GM21576 (cell line): ENCODE measurements around the gene PIGW.

Experiments
- ATAC-seq: cut with Tn5 transposase; IDR thresholded peaks from one replicate; pipeline ENCODE4 v1.9.1; 2021; ENCODE audit warnings: mild to moderate bottlenecking, moderate library complexity; ENCODE audit not compliant: unreplicated experiment

The PIGW gene, protein sequence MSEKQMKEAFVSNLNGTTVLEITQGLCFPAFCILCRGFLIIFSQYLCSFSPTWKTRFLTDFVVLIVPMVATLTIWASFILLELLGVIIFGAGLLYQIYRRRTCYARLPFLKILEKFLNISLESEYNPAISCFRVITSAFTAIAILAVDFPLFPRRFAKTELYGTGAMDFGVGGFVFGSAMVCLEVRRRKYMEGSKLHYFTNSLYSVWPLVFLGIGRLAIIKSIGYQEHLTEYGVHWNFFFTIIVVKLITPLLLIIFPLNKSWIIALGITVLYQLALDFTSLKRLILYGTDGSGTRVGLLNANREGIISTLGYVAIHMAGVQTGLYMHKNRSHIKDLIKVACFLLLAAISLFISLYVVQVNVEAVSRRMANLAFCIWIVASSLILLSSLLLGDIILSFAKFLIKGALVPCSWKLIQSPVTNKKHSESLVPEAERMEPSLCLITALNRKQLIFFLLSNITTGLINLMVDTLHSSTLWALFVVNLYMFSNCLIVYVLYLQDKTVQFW

DNA sequence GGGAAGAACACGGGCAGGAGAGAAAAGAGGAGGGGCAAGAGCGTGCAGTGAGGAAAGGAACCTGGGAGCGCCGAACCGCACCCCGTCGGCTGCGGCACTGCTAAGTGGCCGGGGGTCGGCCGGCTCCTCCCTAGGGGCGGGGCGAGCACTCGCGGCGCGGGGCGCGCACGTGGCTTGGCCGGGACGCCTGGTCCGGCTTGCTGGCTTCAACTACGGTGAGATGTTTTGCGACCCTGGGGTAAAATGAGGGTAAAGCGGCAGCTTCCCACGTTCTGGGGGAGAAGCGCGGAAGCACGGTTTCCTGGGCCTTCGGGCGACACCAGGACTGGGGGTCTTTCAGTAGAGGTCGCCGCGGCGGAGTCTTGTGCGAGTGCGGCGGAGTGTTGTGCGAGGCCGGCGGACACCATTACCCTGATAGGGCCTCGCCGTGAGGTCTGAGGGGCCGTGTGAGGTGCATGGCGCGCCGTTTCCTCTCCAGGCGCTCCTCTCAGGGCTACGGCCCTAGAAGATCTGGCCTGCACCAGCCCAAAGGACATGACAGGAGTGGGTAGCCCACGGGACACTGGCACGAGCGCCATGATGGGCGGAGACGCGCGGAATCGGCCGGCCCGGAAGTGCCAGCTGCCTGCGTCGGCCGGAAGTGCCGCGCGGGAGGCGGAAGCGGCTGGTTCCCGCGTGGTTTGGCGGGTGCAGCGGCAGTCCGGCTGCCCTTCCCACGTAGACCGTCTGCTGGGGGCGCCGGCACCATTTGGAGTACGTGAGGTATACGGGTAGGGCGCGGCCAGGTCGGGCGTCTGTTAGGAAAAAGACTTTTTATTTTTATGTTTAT lies at the start of gene PIGW, which contains the start of gene MYO19:
TSS of gene PIGW (plus strand) at position 148 of the 829 bp plus-strand sequence. CDS start 2,115 bp downstream, outside the sequence.
TSS of gene MYO19 (minus strand) at position 29 of the 829 bp plus-strand sequence. CDS start 2,330 bp downstream, outside the sequence.
- ATAC-seq, result peak; percentile 68

DNA sequence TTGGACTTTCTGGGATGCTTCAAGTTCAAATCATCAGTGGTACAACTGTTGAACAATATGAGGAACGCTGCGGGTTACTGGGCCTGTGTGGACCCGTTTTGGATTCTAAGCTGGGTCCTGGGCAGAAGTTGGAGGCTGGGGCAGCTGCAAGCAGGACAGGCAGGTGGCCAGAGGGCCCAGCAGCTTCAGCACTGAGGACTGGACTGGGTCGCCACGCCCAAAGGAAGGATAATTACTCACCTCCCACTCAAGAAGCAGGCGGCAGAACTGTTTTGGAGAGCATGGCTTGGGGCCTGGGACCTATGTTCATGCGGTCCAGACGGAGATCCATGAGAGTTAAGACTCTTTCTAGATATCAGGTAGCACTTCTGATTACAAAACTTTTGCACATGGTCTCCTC lies 49.8 kb upstream of the PIGW start:
- no peak for ATAC-seq

DNA sequence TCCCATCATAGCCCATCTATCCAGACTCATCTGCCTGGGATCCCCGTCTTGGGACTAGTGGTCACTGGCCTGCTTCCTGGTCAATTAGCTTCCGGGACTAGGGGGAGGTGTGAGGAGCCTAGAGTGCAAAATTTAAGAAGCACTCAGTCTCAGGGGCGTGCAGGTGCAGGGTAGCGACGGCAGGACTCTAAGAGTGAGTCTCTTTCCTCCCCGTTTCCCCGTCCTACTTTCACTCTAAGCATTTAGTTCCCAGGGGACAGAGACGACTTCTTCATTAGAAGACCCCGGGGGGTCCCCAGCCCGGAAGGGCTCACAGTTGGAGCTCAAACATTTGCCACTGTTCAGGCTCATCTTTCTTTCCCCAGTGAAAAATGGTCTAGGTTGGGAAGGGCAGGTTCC lies 49.0 kb upstream of the PIGW start:
- no peak for ATAC-seq

DNA sequence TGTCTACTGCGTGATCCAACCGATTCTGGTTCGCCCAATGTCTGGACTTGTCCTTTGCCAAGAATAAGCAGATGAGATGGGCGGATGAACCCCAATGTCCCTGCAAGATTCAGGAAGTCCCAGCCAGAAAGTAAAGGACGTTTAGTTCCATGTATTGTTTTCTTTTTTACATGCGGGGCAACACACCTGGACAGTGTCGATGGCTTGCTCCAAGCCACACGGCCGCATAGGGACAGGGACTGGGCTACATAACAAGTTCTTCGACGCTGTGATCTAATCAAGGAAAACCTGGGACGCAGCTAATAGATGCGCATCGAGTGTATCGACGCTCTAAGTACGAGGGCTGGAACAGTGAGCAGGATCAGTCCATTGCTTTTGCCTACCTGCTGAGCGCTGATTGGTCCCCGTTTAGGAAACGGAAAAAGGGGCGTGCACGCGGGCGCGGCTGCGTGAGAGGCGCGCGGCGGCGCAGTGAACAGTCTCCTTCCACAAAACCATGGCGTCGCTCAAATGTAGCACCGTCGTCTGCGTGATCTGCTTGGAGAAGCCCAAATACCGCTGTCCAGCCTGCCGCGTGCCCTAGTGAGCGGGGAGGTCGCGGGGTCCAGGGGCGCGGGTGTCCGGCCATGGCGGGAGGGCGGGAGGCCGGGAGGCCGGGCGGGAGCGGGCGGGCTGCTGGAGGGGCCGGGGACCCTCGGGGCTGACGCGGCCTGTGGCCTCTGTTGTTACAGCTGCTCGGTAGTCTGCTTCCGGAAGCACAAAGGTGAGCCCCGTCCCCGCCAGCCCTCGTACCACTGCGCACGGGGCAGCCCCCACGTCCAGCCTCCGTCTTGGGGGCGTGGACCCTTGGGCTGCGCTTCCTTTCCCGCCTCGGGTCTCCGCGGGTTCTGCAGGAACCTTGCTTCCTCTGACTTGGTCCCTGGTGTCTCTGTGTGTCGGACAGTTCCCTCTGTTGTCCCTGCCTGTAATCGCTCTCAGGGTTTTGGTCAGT lies 48.3 kb upstream of the PIGW start, which contains the start of gene ZNHIT3:
TSS of gene ZNHIT3 (plus strand) at position 478 of the 991 bp plus-strand sequence. CDS start at position 497, 19 bp downstream.
- ATAC-seq, result peak; percentile 92

DNA sequence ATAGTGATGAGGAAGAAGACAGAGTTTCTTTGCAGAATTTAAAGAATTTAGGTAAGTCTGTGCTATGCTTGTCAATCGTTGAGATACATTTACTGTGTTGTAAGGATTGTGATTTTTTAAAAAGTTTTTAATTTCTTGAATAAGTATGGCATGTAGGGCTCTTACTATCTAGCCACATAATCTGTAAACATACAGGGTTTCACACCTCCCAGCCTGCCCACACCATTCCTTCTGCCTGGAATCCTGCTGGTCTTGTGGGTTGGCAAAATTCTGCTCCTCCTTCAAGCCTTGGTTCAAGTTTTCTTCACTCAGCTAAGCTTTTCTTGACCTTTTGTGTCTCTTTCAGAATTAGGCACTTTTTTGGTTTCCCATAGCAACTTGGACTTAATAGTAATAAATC lies 40.8 kb upstream of the PIGW start:
- ATAC-seq, result no peak

DNA sequence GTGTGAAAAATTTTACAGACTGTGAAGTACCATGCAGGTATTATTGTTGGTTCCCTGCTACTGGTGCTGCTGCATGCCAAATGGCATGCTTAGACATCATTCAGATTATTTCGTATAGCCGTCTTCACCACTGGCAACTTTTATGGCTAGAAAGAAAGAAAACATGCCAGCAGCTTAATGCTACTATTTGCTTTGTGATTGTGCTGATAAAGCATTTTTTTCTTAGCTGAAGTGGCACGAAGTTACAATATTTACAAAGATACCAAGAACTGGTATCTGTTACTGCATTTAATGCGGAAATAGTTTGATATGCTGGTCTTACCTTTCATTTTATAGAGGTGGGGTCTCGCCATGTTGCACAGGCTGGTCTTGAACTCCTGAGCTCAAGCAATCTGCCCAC lies 40.1 kb upstream of the PIGW start:
- ATAC-seq, result no peak

DNA sequence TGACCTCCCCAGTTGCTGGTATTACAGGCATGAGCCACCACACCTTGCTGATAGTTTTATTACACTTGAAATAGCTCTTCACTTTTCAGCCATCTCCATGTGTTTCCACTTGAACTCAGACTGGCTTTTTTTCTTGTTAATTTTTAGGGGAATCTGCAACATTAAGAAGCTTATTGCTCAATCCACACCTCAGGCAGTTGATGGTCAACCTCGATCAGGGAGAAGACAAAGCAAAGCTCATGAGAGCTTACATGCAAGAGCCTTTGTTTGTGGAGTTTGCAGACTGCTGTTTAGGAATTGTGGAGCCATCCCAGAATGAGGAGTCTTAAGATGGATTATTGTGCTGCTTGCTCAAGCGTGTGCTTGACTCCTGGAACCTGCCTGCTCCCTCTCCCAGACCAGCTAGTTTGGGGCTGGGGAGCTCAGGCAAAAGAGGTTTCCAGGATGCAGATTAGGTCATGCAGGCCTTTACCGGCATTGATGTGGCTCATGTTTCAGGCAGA lies 39.7 kb upstream of the PIGW start:
- no peak for ATAC-seq

DNA sequence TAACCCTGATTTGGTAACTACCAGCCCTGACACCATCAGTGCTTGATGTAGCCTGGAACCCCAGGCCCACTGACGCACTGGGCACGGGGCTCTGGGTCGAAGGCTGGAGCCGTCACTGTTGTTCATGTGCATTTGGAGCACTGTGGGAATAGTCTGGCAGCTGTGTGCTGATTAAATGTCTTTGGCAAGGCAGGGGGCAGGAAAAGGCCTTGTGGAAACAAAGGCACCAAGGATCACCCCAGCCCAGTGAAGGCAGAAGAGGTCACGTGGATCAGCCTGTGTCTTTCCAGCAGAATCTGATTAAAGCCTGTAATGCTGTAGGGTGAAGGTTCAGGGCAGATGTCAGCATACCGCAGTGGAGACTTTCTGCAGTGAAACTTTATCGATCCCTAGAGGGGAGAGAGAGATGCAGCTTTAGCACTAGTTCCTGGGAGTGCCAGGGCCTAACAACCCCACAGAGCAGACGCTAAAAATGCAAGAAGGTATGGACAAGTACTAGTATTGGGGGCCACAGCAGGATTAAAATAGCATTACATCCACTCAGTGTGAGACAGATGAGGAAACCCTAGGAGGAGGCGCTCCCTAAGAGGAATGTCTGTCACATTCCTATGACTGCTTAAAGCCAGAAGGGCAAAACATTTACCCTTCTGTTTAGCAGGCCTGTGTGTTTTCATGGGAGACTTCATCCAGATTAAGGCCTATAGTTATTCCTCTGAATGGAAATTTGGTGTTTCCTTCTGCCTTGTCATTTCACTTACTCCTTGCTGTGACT lies 38.6 kb upstream of the PIGW start:
- no peak for ATAC-seq

DNA sequence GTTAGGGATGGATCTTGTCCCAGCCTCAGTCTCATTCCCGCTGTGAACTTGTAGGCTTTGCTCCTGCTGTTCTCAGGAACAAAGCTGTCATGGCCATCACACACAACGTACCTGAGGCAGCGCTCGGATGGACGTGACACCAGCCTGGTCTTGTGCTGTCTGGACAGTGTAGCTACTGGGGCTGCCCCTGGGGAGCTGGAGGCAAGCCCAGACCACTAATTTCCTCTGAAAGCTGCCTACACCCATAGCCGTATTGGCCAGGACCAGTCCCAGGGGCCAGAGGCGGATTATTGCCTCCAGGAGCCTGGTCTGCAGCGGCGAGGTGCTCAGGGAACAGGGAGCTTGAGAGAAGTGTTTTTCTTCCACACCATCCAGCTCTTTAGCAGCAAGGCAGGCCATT lies 36.6 kb upstream of the PIGW start:
- ATAC-seq, result no peak

DNA sequence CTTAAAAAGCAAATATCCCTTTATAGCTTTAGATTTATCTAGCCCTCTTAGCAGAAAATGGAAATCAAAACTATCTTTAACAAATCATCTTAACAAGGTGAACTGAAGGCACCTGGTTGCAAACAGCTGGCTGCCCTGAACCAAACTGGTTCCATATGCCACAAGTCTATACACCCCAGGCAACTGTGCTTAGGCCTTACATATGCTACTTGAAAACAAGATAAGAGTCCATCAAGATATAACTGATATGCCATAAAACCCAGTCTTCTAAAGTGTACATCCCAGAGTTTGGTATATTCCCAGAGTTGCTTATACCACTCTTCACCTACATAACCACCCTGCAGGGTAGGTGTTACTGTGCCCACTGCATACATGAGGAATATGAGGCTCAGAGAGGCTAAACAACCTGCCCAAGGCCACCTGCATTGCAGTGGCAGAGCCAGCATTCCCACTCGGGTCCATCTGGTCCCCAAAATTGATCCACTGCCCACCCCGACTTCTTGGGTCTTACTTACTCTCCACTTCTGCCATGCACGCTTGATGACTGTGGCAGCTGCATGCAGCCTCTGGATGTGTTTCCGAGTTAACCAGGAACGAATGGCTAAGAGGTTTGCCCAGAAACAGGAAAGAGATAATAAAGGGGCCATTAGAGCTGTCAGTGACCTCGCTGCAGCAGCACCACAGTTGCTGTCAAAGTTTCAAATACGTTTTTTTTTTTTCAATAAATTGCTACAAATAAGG lies 36.1 kb upstream of the PIGW start:
- no peak for ATAC-seq

DNA sequence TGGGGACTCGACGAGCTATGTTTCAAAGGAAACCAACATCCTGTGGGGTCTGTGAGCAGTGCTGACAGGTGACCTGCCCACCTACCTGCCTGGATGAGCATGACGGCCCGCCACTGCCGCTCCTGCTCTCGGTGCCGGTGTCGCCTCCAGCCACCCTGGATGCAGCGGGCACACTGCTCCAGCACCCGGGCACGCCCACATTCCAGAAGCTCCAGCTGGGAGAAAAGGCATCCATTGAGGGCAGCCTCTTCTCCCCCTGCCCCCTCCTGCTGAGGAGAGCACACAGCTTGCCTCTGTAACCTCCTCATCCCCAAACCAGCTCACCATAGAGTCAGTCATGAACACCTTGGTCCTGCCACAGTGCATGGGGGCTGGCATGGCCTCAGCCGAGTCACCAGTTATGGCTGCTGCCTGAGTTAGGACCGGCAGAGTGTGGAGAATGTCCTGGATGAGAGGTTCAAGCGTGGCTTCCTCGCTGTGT lies 34.0 kb upstream of the PIGW start:
- ATAC-seq, result no peak

DNA sequence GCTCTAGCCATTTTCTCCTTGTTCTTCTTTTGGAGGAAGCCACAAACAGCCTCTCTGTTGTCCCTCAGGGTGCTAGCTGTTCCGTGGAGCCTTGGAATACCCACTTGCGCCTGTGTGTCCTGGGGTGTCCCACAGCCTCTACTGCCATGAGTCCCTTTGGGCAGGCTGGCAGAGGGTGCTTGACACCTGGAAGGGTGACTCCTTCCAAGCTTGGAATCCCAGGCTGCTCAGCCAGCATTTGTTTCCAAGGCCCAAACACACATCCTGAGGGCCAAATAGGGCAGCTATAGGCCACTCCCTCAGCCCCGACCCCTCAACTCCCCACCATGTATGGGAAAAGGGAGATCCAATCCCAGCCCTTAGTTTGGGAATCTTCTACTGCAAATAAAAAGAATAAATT lies 33.4 kb upstream of the PIGW start:
- no peak for ATAC-seq

DNA sequence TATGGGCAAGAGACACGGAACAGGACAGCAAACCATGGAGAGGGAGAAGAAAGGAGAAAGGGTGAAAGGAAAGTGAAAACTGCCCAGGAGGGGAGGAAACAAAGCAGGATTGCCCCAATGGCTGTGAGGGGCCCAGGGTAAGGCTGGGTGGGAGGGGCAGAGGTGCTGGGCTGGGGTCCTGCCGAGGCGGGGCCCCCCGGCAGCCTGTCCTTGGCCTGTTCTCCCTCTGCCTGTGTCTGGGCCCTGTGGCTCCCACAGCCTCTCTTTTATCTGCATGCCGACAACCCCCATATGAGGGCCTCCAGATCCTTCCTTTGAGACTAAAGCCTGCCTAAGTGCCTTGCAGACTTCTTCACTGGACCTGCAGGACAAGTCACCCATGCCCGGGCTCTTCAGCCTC lies 32.8 kb upstream of the PIGW start:
- no peak for ATAC-seq

DNA sequence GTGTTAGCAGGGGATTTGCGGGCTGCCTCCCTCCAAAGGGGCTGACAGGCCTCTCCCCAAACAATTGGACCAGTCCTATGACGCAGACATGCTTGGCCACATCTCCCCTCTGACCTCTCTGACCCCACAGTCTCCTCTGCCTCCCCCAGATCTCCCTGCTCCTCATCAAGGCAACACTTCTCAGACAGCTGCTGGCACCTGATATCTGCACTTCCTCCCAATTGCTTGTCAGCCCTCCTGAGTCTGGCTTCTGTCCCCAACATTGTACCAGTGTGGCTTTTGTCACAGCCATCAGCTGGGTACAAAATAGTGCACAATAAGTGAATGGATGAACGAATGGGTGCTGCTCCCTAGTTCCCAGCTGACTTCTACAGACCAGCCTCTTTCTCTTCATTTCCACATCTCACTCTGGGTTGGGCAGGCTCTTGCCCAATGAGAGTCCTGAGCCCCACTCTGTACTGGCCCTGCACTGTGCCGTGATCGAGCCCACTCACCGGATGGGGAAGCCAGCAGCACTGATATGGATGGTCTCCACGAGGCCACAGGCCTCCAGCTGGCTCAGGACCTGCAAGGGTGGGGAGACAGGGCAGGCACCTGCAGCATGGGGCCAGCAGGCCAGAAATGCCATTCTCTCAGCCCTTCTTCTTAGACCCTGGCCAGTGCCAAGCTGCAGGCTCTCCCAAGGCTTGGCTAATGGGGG lies 31.2 kb upstream of the PIGW start:
- ATAC-seq, result no peak

DNA sequence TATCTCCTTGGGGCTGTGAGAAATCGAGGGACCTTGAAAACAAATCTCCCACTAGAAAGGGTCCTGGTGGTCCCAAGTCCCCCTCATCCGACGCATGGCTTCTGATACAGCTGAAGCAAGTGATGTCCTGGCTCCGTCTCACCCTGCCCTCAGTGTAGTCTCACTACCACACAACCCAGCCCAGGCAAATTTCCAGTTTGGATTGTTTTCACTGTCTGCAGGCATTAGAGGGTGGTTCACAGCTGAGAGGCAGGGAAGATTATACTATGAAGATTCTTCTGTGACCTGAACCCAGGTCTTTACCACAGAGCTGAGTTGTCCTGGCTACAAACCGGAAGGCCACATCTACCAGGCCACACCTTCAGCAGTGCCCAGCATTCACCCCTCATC lies 30.6 kb upstream of the PIGW start:
- no peak for ATAC-seq

DNA sequence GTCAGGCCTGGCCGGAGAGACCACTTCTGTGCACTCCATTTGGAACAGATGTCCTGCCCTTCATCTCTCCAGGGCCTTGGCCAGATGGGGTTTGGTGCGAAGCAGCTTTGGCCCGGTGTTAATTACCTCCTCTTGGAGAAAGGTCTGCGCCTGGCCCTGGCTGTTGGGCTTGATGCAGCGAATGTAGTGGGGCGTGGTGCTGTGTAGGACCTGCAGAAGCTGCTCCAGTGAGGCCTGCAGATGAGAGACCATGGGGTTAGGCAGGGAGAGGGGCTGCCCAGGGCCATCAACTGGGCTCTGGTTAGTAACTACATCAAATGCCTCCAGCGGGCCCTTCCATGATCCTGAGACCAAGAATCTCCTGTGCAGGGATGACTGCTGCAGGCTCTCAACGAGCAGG lies 29.6 kb upstream of the PIGW start:
- ATAC-seq, result no peak

DNA sequence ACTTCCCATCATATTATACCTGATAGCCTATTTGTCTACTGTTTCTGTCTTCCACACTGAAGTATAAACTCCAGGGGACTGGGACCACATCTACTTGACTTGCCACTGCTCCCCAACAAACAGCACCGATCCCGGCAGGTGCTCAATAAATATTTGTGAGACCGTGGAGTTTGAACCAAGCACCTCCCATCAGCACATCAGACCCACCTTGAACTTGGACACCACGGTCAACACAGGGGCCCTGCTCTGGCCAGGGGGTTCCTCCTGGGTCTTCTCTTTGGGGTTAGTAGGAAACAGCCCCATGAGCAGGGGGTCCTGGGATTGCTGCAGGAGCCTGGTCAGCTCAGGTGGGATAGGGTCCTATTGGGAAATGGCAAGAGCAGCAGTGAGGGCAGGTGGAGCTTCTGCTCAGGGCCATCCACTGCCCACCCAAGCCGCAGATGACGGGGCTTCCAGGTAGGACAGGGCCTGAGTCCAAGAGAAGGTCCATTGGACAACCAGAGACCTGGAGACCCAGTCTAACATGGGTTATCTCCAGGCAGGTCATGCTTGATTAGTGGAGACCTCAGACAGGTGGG lies 28.4 kb upstream of the PIGW start:
- ATAC-seq, result no peak

DNA sequence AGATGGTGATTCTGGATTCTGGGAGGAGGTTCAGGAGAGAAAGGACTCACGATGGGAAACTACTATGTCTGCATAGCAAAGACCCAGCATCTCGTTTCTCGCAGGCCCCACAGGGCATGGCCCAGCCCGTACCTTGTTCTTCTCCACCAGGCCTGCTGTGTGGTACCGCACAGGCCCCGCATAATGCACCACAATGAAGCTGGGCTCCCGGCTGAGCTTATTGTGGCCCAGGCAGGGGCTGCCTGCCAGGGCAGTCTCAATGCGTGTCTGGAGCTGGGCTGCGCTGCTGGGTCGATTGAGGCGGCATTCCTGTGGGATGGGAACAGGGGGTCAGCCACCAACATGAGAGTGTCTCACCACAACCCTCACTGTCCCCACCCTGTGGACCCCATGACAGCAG lies 28.0 kb upstream of the PIGW start:
- no peak for ATAC-seq
